PC-3 (cell line): ENCODE results near the gene CCDC177. TPM values are rescaled to one million over a fixed set of nuclear protein-coding genes. Genes with fewer than 3 reads are reported as not detected.

ENCODE experiments used
- ATAC-seq: fragments of 200-7000 bp; cut with Tn5 transposase; 2 replicates; pipeline ENCODE4 v1.9.1; 2020; ENCODE audit warnings: mild to moderate bottlenecking, moderate library complexity
- BruUV-seq: library from RNA; stranded (reverse); fragments of 400-500 nt; replicated peaks from 2 replicates; lab custom pipeline; 2021; lab: Mats Ljungman, UMichigan
- CTCF ChIA-PET: fragments of 300-600 bp; sonication (Branson Sonifier 250); formaldehyde crosslinking; loops from one replicate; lab custom pipeline; 2022; ENCODE audit warnings: antibody characterized with exemption; lab: Charles Lee
- POLR2A ChIA-PET: fragments of 300-600 bp; sonication (Branson Sonifier 250); formaldehyde crosslinking; loops from one replicate; lab custom pipeline; 2022; ENCODE audit warnings: antibody characterized with exemption; ENCODE audit not compliant: unreplicated experiment; lab: Charles Lee
- DNase-seq: peaks from one replicate; pipeline ENCODE4 v3.0.0-alpha.2; 2015
- H2AFZ ChIP-seq: fragments of 300-600 bp; sonication (generic); 2 replicates; pipeline ENCODE4 v1.6.0; 2016; ENCODE audit warnings: antibody characterized with exemption, low read length
- H3F3A ChIP-seq: fragments of 300-600 bp; sonication (generic); one replicate; pipeline ENCODE4 v1.6.0; 2017; ENCODE audit warnings: antibody characterized with exemption, low read length, control low read depth, mild to moderate bottlenecking; ENCODE audit not compliant: unreplicated experiment
- H3K27ac ChIP-seq: fragments of 300-600 bp; sonication (generic); 2 replicates; pipeline ENCODE4 v1.5.1; 2016; ENCODE audit warnings: mild to moderate bottlenecking, low read length
- H3K27me3 ChIP-seq: fragments of 300-600 bp; sonication (generic); 2 replicates; pipeline ENCODE4 v1.6.1; 2016; ENCODE audit warnings: low read length, mixed read lengths
- H3K36me3 ChIP-seq: fragments of 300-600 bp; sonication (generic); 2 replicates; pipeline ENCODE4 v1.6.1; 2016; ENCODE audit warnings: low read depth, mixed run types, low read length, mixed read lengths
- H3K4me1 ChIP-seq: fragments of 300-600 bp; sonication (generic); 2 replicates; pipeline ENCODE4 v1.5.1; 2016; ENCODE audit warnings: low read length; ENCODE audit not compliant: insufficient read depth
- H3K4me2 ChIP-seq: fragments of 300-600 bp; sonication (generic); 2 replicates; pipeline ENCODE4 v1.6.0; 2016; ENCODE audit warnings: low read length
- H3K4me3 ChIP-seq: fragments of 300-600 bp; sonication (generic); 2 replicates; pipeline ENCODE4 v1.5.1; 2016; ENCODE audit warnings: mild to moderate bottlenecking, low read length, mixed read lengths
- H3K79me2 ChIP-seq: fragments of 300-600 bp; sonication (generic); 2 replicates; pipeline ENCODE4 v1.6.1; 2017; ENCODE audit warnings: low read length, mixed read lengths
- H3K9ac ChIP-seq: fragments of 300-600 bp; sonication (generic); 2 replicates; pipeline ENCODE4 v1.6.0; 2016; ENCODE audit warnings: mild to moderate bottlenecking, low read length
- H3K9me2 ChIP-seq: fragments of 300-600 bp; sonication (generic); replicated peaks from 2 replicates; pipeline ENCODE4 v1.6.1; 2016; ENCODE audit warnings: mixed run types, low read length, mixed read lengths
- H3K9me3 ChIP-seq: fragments of 300-600 bp; sonication (generic); 2 replicates; pipeline ENCODE4 v1.6.1; 2016; ENCODE audit warnings: low read length, mixed read lengths
- H4K20me1 ChIP-seq: fragments of 300-600 bp; sonication (generic); 2 replicates; pipeline ENCODE4 v1.6.1; 2016; ENCODE audit warnings: low read length, mixed read lengths
- EZH2 ChIP-seq: fragments of 300-600 bp; sonication (generic); IDR thresholded peaks from one replicate; pipeline ENCODE4 v1.6.1; 2017; ENCODE audit warnings: antibody characterized with exemption, mild to moderate bottlenecking, low read length; ENCODE audit not compliant: unreplicated experiment
- EZH2phosphoT487 ChIP-seq: fragments of 300-600 bp; sonication (generic); IDR thresholded peaks from 2 replicates; pipeline ENCODE4 v1.6.1; 2018; ENCODE audit warnings: mild to moderate bottlenecking, antibody characterized with exemption, low read length, borderline replicate concordance
- intact Hi-C: fragments of 100-400 bp; cut with micrococcal nuclease; formaldehyde crosslinking; loops from 2 replicates; pipeline ENCODE4 v1.9.0; 2023
- total RNA-seq: library from RNA; depleted of rRNA; stranded (reverse); fragments of >200 nt; gene quantifications from 2 replicates; pipeline ENCODE4 v1.2.3, GENCODE V29; 2014
- TF ChIP-seq, protein P1 (sequence below): fragments of 300-600 bp; sonication (generic); conservative IDR thresholded peaks from 2 replicates; pipeline ENCODE4 v1.5.1; 2017; ENCODE audit warnings: antibody characterized with exemption, low read depth, mild to moderate bottlenecking, low read length

CCDC177 gene
- total RNA-seq, 1 experiment from 2014 or later, result not detected

DNA sequence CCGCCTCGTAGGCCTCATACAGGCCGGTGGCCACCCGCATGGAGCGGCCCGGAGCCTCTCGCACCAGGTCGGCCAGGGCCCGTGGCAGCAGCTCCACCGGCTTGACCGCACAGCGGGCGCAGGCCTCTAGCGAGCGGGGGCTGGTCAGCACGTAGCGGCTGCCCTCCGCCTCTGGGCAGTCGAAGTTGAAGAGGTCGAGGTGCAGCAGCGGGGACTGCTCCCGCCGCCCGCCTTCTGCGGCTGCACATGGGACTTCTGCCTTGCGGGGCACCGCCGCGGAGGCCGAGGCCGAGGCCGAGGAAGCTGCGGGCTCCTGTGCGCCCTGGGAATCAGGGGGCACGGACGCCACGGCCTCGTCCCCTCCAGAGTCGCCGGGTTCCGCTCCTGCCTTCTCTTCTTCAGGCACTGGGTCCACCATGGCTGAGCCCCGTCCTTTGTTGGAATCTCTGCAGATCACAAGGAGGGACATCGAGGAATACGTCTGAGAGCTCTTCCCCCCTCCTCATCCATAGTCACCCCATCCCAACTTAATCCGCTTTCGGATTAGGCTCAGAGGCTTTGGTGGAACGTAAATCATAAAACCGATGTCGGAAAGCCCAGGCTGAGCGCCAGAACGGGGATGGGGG is 1.4 kb downstream of the CCDC177 start:
- no peak overlapping the region for H3K9ac ChIP-seq
- no peaks in the 10 kb centered on the region for H3K36me3 ChIP-seq
- H3K9me2 ChIP-seq, result no peaks in the 10 kb centered on the region
- ATAC-seq (no peak), DNase-seq (no peak)
- intact Hi-C loops, result loop anchor here (5.0 kb wide), 1 partner anchor 176 kb away; the partner anchor contains the start of genes ERH and SLC39A9
- TF ChIP-seq EZH2phosphoT487 (no peak), EZH2 (no peak)
- TF ChIP-seq, protein P1, sequence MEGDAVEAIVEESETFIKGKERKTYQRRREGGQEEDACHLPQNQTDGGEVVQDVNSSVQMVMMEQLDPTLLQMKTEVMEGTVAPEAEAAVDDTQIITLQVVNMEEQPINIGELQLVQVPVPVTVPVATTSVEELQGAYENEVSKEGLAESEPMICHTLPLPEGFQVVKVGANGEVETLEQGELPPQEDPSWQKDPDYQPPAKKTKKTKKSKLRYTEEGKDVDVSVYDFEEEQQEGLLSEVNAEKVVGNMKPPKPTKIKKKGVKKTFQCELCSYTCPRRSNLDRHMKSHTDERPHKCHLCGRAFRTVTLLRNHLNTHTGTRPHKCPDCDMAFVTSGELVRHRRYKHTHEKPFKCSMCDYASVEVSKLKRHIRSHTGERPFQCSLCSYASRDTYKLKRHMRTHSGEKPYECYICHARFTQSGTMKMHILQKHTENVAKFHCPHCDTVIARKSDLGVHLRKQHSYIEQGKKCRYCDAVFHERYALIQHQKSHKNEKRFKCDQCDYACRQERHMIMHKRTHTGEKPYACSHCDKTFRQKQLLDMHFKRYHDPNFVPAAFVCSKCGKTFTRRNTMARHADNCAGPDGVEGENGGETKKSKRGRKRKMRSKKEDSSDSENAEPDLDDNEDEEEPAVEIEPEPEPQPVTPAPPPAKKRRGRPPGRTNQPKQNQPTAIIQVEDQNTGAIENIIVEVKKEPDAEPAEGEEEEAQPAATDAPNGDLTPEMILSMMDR, result no peak
- H4K20me1 ChIP-seq, result no peaks in the 10 kb centered on the region
- peaks cover 6% of the 10 kb centered on the region; the same call in 1 of the 2 replicates for H3K4me1 ChIP-seq
- no peak overlapping the region for H3K4me3 ChIP-seq
- POLR2A ChIA-PET, result interaction anchor here (0.6 kb wide), 1 partner anchor 18 kb away, joined by 6 read pairs; no protein-coding TSS in a partner anchor
- BruUV-seq, result no TSS peak
- H3K9me3 ChIP-seq, result no peaks in the 10 kb centered on the region
- no peaks in the 10 kb centered on the region for H3F3A ChIP-seq
- no peak overlapping the region for H3K27ac ChIP-seq
- H3K27me3 ChIP-seq, result peaks cover 65% of the 10 kb centered on the region
- CTCF ChIA-PET, result interaction anchor here (2.3 kb wide), 1 partner anchor 38 kb away, joined by 18 read pairs; no protein-coding TSS in a partner anchor
- no peak overlapping the region; the same call in 1 of the 2 replicates for H3K4me2 ChIP-seq
- no peak overlapping the region for H2AFZ ChIP-seq
- no peaks in the 10 kb centered on the region for H3K79me2 ChIP-seq

DNA sequence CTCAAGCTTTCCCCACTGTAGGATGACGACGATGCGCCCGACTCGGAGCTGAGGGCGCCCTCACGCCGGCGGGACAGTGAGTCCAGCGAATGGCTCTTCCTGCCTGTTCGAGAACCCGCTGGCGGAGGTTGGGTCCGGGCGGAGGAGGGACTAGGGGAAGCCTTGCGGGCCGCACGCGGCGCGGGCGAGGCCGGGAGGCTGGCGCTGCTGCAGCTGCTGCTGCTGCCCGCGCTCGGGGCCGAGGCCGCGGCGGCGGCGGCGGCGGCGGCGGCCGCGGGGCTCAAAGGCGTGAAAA is 1.9 kb downstream of the CCDC177 start:
- CTCF ChIA-PET, result no interaction called here
- H2AFZ ChIP-seq, result no peak overlapping the region
- no peaks in the 10 kb centered on the region for H3F3A ChIP-seq
- peaks cover 70% of the 10 kb centered on the region for H3K27me3 ChIP-seq
- BruUV-seq, result no TSS peak
- no peaks in the 10 kb centered on the region for H3K9me3 ChIP-seq
- H3K36me3 ChIP-seq, result no peaks in the 10 kb centered on the region
- H3K4me3 ChIP-seq, result no peak overlapping the region
- no peak overlapping the region for H3K9ac ChIP-seq
- DNase-seq (no peak), ATAC-seq (no peak)
- no peak overlapping the region for H3K4me2 ChIP-seq
- H3K9me2 ChIP-seq, result no peaks in the 10 kb centered on the region
- H4K20me1 ChIP-seq, result no peaks in the 10 kb centered on the region
- H3K27ac ChIP-seq, result no peak overlapping the region
- peaks cover 6% of the 10 kb centered on the region; the same call in 1 of the 2 replicates for H3K4me1 ChIP-seq
- intact Hi-C loops, result loop anchor here (5.0 kb wide), 1 partner anchor 175 kb away; the partner anchor contains the start of genes ERH and SLC39A9
- POLR2A ChIA-PET, result no interaction called here
- no peaks in the 10 kb centered on the region for H3K79me2 ChIP-seq
- TF ChIP-seq EZH2phosphoT487, result no peak
- no peak for TF ChIP-seq EZH2
- TF ChIP-seq, protein P1, result no peak
